Stomach smooth muscle (tissue), 2 donors: ENCODE data around the gene ZNF12.

Source experiments
- H3K27ac ChIP-seq: one replicate; pipeline ENCODE4 v1.7.0; 2013; ENCODE audit warnings: mild to moderate bottlenecking, low read length, inconsistent platforms
- H3K27me3 ChIP-seq, 2 donors: one replicate each; pipeline ENCODE4 v1.7.0; 2013; ENCODE audit warnings: low read length in 2 of 2; ENCODE audit not compliant: insufficient read depth in 2 of 2, control insufficient read depth in 1 of 2
- H3K36me3 ChIP-seq, 2 donors: one replicate each; pipeline ENCODE4 v1.7.0; 2013; ENCODE audit warnings: low read length in 2 of 2; ENCODE audit not compliant: control insufficient read depth in 2 of 2, insufficient read depth in 2 of 2
- H3K4me1 ChIP-seq: one replicate; pipeline ENCODE4 v1.7.0; 2013; ENCODE audit warnings: low read length; ENCODE audit not compliant: control insufficient read depth, insufficient read depth
- H3K4me3 ChIP-seq, 2 donors: one replicate each; pipeline ENCODE4 v1.7.0; 2013; ENCODE audit warnings: low read length in 2 of 2
- H3K9ac ChIP-seq, 2 donors: one replicate each; pipeline ENCODE4 v1.7.0; 2013; ENCODE audit warnings: low read length in 2 of 2, mild to moderate bottlenecking in 1 of 2
- H3K9me3 ChIP-seq, 2 donors: one replicate each; pipeline ENCODE4 v1.7.0; 2013; ENCODE audit warnings: low read length in 2 of 2; ENCODE audit not compliant: control insufficient read depth in 2 of 2
- donor health status: healthy.
- donor health status: Pancreatic carcinoma.

The ZNF12 gene

GRCh38 chr7:6639032-6639431, 67.7 kb downstream of the ZNF12 start:
- H3K27ac ChIP-seq: no peak overlapping the region
- H3K4me3 ChIP-seq: peak overlapping the region in 1 of 2 donors; percentile 79
- no peaks in the 10 kb centered on the region for H3K27me3 ChIP-seq
- peaks cover 18% of the 10 kb centered on the region for H3K4me1 ChIP-seq
- H3K36me3 ChIP-seq: peaks cover 12 to 23% of the 10 kb centered on the region in 2 donors
- no peak overlapping the region for H3K9ac ChIP-seq
- no peaks in the 10 kb centered on the region for H3K9me3 ChIP-seq
